Neural cell (in vitro differentiated cells): ENCODE data around the gene HRH2. TPM values are rescaled to one million over a fixed set of nuclear protein-coding genes. Genes with fewer than 3 reads are reported as not detected.

ENCODE experiments used
- H2AFZ ChIP-seq: fragments of 200-600, 300-800 bp; sonication (generic), shearing (Covaris generic); 2 replicates; pipeline ENCODE4 v1.6.0; 2014; ENCODE audit warnings: low read depth, mild to moderate bottlenecking, antibody characterized with exemption, low read length, moderate library complexity
- H3F3A ChIP-seq: fragments of 200-600 bp; shearing (Covaris generic); 2 replicates; pipeline ENCODE4 v1.6.1; 2016; ENCODE audit warnings: mild to moderate bottlenecking, moderate library complexity, mixed read lengths, antibody characterized with exemption, low read length; ENCODE audit not compliant: insufficient read depth, poor library complexity, severe bottlenecking
- H3K27ac ChIP-seq: fragments of 200-600, 300-800 bp; sonication (generic), shearing (Covaris generic); 2 replicates; pipeline ENCODE4 v1.5.1; 2014; ENCODE audit warnings: mild to moderate bottlenecking, low read length, moderate library complexity
- H3K27me3 ChIP-seq: fragments of 300-800, 200-600 bp; sonication (generic), shearing (Covaris generic); 2 replicates; pipeline ENCODE4 v1.6.0; 2014; ENCODE audit warnings: mild to moderate bottlenecking, low read depth, low read length, moderate library complexity; ENCODE audit not compliant: insufficient read depth
- H3K36me3 ChIP-seq: fragments of 300-800, 200-600 bp; sonication (generic), shearing (Covaris generic); 2 replicates; pipeline ENCODE4 v1.5.1; 2014; ENCODE audit warnings: mild to moderate bottlenecking, antibody characterized with exemption, low read length, moderate library complexity; ENCODE audit not compliant: insufficient read depth
- H3K4me2 ChIP-seq: fragments of 300-800, 200-600 bp; sonication (generic), shearing (Covaris generic); 2 replicates; pipeline ENCODE4 v1.6.0; 2014; ENCODE audit warnings: mild to moderate bottlenecking, low read length
- H3K4me3 ChIP-seq: fragments of 300-800, 200-600 bp; sonication (generic), shearing (Covaris generic); 2 replicates; pipeline ENCODE4 v1.5.1; 2014; ENCODE audit warnings: mild to moderate bottlenecking, low read length, moderate library complexity
- H3K79me2 ChIP-seq: fragments of 200-600 bp; shearing (Covaris generic); replicated peaks from 2 replicates; pipeline ENCODE4 v1.6.0; 2014; ENCODE audit warnings: mild to moderate bottlenecking, low read length, moderate library complexity; ENCODE audit not compliant: insufficient read depth
- H3K9ac ChIP-seq: fragments of 300-800, 200-600 bp; sonication (generic), shearing (Covaris generic); 2 replicates; pipeline ENCODE4 v1.6.1; 2016; ENCODE audit warnings: mild to moderate bottlenecking, low read length, mixed read lengths
- H3K9me2 ChIP-seq: fragments of 200-600 bp; shearing (Covaris generic); 2 replicates; pipeline ENCODE4 v1.6.1; 2016; ENCODE audit warnings: mild to moderate bottlenecking, low read length, mixed read lengths; ENCODE audit not compliant: insufficient read depth
- H3K9me3 ChIP-seq: fragments of 200-600, 300-800 bp; sonication (generic), shearing (Covaris generic); 2 replicates; pipeline ENCODE4 v1.6.1; 2016; ENCODE audit warnings: mild to moderate bottlenecking, mixed run types, low read length, moderate library complexity, mixed read lengths
- H4K20me1 ChIP-seq: fragments of 200-600 bp; shearing (Covaris generic); 2 replicates; pipeline ENCODE4 v1.6.1; 2016; ENCODE audit warnings: mild to moderate bottlenecking, mixed run types; ENCODE audit not compliant: insufficient read depth
- CTCF ChIP-seq: fragments of 450-650 bp; IDR thresholded peaks from 2 replicates; pipeline ENCODE4 v1.5.1; 2014; ENCODE audit warnings: antibody characterized with exemption, mild to moderate bottlenecking, moderate library complexity; ENCODE audit not compliant: poor library complexity, severe bottlenecking
- EP300 ChIP-seq: fragments of 450-650 bp; conservative IDR thresholded peaks from 2 replicates; pipeline ENCODE4 v1.6.1; 2014; ENCODE audit warnings: antibody characterized with exemption, mild to moderate bottlenecking, moderate library complexity; ENCODE audit not compliant: poor library complexity, severe bottlenecking
- EZH2 ChIP-seq: fragments of 200-600, 300-800 bp; shearing (Covaris generic), sonication (generic); IDR thresholded peaks from 2 replicates; pipeline ENCODE4 v1.6.1; 2014; ENCODE audit warnings: antibody characterized with exemption, low read length, borderline replicate concordance, mild to moderate bottlenecking; ENCODE audit not compliant: insufficient read depth, poor library complexity, severe bottlenecking
- MXI1 ChIP-seq: fragments of 450-650 bp; conservative IDR thresholded peaks from 2 replicates; pipeline ENCODE4 v1.6.1; 2014; ENCODE audit warnings: antibody characterized with exemption, mild to moderate bottlenecking; ENCODE audit not compliant: poor library complexity, severe bottlenecking
- POLR2AphosphoS5 ChIP-seq: IDR thresholded peaks from 2 replicates; pipeline ENCODE4 v1.6.1; 2012
- RAD21 ChIP-seq: fragments of 450-650 bp; conservative IDR thresholded peaks from 2 replicates; pipeline ENCODE4 v1.6.1; 2014; ENCODE audit warnings: antibody characterized with exemption, mild to moderate bottlenecking, moderate library complexity
- REST ChIP-seq: IDR thresholded peaks from 2 replicates; pipeline ENCODE4 v1.6.1; 2012; ENCODE audit warnings: borderline replicate concordance
- SMC3 ChIP-seq: fragments of 450-650 bp; conservative IDR thresholded peaks from 2 replicates; pipeline ENCODE4 v1.6.1; 2014; ENCODE audit warnings: antibody characterized with exemption, mild to moderate bottlenecking, moderate library complexity; ENCODE audit not compliant: poor library complexity
- TAF1 ChIP-seq: IDR thresholded peaks from 2 replicates; pipeline ENCODE4 v1.6.1; 2012; ENCODE audit warnings: low read depth
- polyA plus RNA-seq: library from polyadenylated mRNA; depleted of rRNA; stranded (reverse); fragments of >200 nt; gene quantifications from 2 replicates; pipeline ENCODE4 v1.2.3, GENCODE V29; 2014

Gene HRH2
- polyA plus RNA-seq, 1 donor from 2014 or later = 0.09 TPM

- Histone ChIP-seq H3K9ac (no peak overlapping the region), H3K36me3 (no peaks in the 10 kb centered on the region), H3K27ac (no peak overlapping the region), H3F3A (no peaks in the 10 kb centered on the region), H2AFZ (no peak overlapping the region), H3K79me2 (no peaks in the 10 kb centered on the region), H3K27me3 (no peaks in the 10 kb centered on the region), H3K9me2 (no peaks in the 10 kb centered on the region), H3K4me3 (no peak overlapping the region), H3K9me3 (no peaks in the 10 kb centered on the region), H3K4me2 (no peak overlapping the region), H4K20me1 (no peaks in the 10 kb centered on the region)
- TF ChIP-seq POLR2AphosphoS5 (no peak), TAF1 (no peak), EZH2 (no peak), MXI1 (no peak), SMC3 (no peak), RAD21 (no peak), EP300 (no peak), CTCF (no peak), REST (no peak)
Observed at GRCh38 chr5:175697846-175698245, 40.0 kb downstream of the HRH2 start.

GRCh38 chr5:175698401-175699115 is 40.7 kb downstream of the HRH2 start:
- H3K4me3 ChIP-seq = no peak overlapping the region
- no peaks in the 10 kb centered on the region for H3K9me3 ChIP-seq
- TF ChIP-seq RAD21 = no peak
- TF ChIP-seq MXI1 = no peak
- no peak for TF ChIP-seq SMC3
- TF ChIP-seq CTCF = no peak
- TF ChIP-seq TAF1 = no peak
- no peak for TF ChIP-seq REST
- TF ChIP-seq EZH2 = no peak
- no peak for TF ChIP-seq EP300
- no peak for TF ChIP-seq POLR2AphosphoS5
- no peak overlapping the region for H3K27ac ChIP-seq
- no peaks in the 10 kb centered on the region for H3K27me3 ChIP-seq
- no peak overlapping the region for H2AFZ ChIP-seq
- no peaks in the 10 kb centered on the region for H4K20me1 ChIP-seq
- no peaks in the 10 kb centered on the region for H3F3A ChIP-seq
- no peaks in the 10 kb centered on the region for H3K9me2 ChIP-seq
- no peak overlapping the region for H3K9ac ChIP-seq
- H3K36me3 ChIP-seq = no peaks in the 10 kb centered on the region
- H3K79me2 ChIP-seq = no peaks in the 10 kb centered on the region
- H3K4me2 ChIP-seq = no peak overlapping the region
